KOPT-K1 (cell line): ENCODE results near the gene MIEF1.

Experiments used
- H3K27ac ChIP-seq: fragments of 200-600 bp; sonication (generic); 2 replicates; pipeline ENCODE4 v1.5.1; 2016; ENCODE audit warnings: antibody characterized with exemption, mild to moderate bottlenecking, low read depth, low read length; ENCODE audit not compliant: poor library complexity, severe bottlenecking
- H3K36me3 ChIP-seq: fragments of 200-600 bp; sonication (generic); 2 replicates; pipeline ENCODE4 v1.5.1; 2017; ENCODE audit warnings: antibody characterized with exemption, mild to moderate bottlenecking, low read length, moderate library complexity; ENCODE audit not compliant: insufficient read depth
- H3K9me3 ChIP-seq: fragments of 200-600 bp; sonication (generic); 2 replicates; pipeline ENCODE4 v1.5.1; 2017; ENCODE audit warnings: antibody characterized with exemption, low read length, mild to moderate bottlenecking; ENCODE audit not compliant: insufficient read depth, poor library complexity, severe bottlenecking

MIEF1 gene

DNA sequence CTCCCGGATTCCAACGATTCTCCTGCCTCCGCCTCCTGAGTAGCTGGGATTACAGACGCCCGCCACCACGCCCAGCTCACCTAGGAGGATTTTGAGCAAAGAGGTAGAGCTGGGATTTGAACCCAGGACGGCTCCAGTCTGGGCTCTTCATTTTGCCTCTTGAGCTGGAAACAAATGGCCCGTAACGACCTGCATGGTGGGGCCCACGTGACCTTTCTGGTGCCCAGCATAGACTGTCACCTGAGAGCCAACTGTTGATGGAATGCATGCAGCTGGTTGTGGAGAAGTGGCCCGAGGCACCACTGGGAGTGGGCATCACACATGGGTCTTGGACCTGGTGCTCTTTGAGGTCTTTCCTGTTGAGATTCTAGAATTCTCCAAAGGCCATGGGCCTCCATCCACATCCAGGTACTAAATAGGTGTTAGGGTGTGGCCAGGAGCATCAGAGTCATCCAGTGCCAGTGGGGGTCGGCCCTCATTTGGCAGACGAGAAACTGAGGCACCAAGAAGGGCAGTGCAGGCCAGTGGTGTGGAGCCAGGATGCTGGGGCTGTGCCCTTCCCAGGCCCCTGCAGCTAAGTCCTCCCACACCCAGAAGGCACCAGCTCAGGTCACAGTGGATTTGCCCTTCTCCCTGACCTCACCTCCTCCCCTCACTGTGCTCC, 22.1 kb downstream of the MIEF1 start:
- peaks cover 73% of the 10 kb centered on the region for H3K36me3 ChIP-seq
- H3K9me3 ChIP-seq: no peaks in the 10 kb centered on the region
- H3K27ac ChIP-seq: no peak overlapping the region

DNA sequence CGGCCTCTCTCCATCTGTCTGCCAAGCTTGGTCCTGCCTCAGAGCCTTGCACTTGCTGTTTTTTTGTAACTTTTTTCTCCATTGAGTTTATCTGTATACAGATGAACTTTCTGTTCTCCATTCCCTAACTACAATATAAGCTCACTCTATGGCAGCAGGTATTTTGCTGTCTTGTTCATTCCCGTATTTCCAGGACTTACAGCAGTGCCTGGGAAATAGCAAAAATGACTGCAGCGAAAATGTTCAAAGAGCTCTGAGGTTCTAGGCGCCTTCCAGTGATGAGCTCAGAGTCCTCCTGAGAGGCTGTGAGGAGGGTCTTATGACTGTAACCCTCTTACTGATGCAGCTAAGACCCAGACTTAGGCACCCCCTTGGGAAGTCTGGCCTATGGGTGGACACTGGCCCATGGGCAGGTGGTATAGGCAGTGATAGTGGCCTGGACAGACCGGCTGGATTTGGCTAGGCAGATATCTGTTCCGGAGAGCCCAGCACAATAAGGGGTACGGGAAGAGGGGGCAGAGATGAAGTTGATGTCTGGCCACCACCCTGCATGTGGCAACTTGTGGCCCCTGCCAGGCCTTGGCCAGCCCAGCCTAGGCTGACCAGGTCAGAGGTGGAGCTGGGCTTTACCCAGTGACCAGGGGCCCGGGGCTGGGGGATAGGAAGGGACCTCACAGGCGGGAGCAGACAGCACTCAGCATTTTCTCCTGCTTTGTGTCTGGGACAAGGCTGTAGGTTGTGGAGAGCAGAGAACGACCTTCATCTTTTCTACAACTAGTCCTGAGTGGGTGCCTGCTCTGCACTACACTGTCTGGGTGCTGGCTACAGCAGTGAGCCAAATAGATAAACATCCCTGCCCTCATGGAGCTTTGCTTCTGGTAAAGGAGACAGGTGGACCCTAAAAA, 22.9 kb downstream of the MIEF1 start:
- peaks cover 81% of the 10 kb centered on the region for H3K36me3 ChIP-seq
- H3K9me3 ChIP-seq: no peaks in the 10 kb centered on the region
- no peak overlapping the region for H3K27ac ChIP-seq

- H3K9me3 ChIP-seq: no peaks in the 10 kb centered on the region
These were observed 23.5 kb downstream of the MIEF1 start for GRCh38 chr22:39525658-39525975.

GRCh38 chr22:39526736-39527171, 24.7 kb downstream of the MIEF1 start:
- Histone ChIP-seq H3K36me3 (peaks cover 84% of the 10 kb centered on the region), H3K27ac (peak overlapping the region; percentile 46), H3K9me3 (no peaks in the 10 kb centered on the region)

More at GRCh38 chr22:39525658-39525975, 23.5 kb downstream of the MIEF1 start:
- H3K36me3 ChIP-seq: peaks cover 85% of the 10 kb centered on the region
- no peak overlapping the region for H3K27ac ChIP-seq

DNA sequence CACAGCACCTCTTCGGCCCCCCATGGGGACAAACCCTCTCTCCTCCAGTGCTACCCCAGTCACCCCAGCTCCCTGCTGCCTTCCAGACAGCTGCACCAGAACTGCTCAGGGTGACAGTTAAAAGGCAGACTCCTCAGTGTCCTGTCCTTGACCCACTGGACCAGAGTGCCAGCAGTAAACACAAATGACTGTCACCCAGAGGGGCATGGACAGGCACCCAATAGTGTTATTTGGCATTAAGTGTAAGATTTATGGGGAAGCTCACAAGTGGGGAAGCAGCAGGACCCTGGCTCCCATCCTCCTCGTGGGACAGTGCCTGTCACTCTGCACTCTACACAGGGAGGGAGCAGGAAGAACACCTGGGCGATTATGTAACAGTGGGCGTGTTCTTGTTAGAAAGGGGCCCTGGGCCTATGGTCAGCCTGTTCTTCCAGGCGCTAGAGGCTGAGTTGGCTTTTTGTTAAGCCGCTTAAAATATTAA, 25.4 kb downstream of the MIEF1 start:
- peak overlapping the region; percentile 46 for H3K27ac ChIP-seq
- peaks cover 76% of the 10 kb centered on the region for H3K36me3 ChIP-seq
- no peaks in the 10 kb centered on the region for H3K9me3 ChIP-seq

- Histone ChIP-seq H3K27ac (peak overlapping the region; percentile 31), H3K36me3 (peaks cover 70% of the 10 kb centered on the region), H3K9me3 (no peaks in the 10 kb centered on the region)
These were observed 26.1 kb downstream of the MIEF1 start for GRCh38 chr22:39528080-39528661.

DNA sequence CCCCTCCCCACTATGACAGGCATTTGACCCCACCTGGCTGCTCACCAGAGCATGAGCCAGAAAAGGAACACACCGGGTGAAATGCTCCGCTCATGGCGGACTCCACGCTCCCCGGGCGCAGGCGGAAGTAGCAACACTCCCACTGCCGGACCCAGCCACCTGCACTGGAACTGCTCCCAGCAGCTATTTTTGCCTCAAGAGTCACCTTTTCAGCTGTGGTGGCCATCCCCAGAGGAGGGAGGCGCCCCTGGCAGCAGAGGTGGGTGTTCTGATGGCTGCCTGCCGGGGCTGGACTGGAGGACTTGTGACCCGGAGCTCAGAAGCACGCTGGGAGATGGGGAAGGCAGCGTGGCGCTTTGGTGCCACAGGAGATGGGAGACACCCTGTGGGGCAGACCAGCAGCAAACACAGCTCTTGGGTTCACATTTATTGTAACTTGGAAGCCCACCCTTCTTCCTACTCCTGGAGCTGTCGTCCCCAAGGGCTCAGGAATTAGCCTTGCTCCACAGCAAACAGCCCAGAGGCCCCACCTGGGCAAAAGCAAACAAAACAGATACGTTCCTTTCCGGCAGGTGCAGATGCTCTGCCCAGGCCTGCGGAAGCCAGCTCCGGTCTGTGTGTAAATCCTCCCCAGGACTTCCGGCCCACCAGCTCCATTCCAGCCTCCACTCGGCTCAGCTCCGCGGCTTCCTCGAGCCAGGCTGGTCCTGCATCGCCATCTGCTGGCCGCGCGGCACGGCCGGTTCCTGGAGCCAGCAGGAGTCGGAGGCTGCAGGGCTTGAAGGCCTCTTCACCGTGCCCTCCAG, 26.8 kb downstream of the MIEF1 start:
- peak overlapping the region; percentile 31 for H3K27ac ChIP-seq
- no peaks in the 10 kb centered on the region for H3K9me3 ChIP-seq
- H3K36me3 ChIP-seq: peaks cover 63% of the 10 kb centered on the region

DNA sequence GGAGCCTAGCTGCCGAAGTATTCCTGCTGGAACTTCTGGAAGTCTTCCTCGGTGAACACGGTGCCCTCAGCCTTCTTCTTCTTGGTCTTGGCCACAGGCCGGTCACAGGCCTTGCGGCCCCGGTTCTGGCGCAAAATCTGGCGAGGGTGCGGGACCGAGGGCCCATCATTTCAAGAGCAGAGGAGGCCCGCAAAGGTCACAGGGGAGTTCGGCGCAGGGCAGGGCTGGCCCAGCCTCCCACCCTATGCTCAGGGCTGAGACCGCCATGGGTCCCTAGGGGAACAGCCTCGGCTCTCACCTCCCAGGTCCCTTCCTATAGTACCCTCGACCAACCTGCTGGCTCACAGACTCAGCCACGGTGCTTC, 27.4 kb downstream of the MIEF1 start:
- H3K9me3 ChIP-seq: no peaks in the 10 kb centered on the region
- H3K27ac ChIP-seq: no peak overlapping the region
- peaks cover 57% of the 10 kb centered on the region for H3K36me3 ChIP-seq

GRCh38 chr22:39530116-39530515, 28.0 kb downstream of the MIEF1 start:
- Histone ChIP-seq H3K36me3 (peaks cover 50% of the 10 kb centered on the region), H3K27ac (no peak overlapping the region), H3K9me3 (no peaks in the 10 kb centered on the region)

DNA sequence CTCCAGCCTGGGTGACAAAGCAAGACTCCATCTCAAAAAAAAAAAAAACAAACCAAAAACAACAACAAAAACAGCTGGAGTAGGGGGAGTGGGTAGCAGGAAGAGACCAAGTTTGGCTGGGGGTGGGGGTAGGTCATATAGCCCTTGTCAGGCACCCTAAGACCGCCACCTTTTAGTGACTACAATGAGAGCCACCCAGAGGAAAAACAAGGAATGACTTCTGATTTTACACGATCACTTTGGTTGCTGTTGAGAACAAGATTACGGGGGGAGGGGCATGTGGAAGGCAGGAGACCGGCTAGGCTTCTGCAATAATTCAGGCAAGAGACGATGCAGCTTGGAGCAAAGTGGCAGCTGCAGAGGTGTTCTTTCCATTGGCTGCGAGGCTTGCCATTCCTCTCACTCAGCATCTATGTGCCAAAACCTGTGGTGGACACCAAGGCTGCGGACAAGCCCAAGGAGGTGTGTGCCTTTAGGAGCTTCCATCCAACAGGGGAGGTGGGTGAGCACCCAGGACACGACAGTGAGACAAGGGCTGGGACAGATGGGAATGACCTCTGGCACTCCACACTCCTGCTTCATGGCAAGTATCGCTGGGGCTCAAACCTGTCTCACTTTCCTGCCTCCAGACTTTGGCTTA, 28.7 kb downstream of the MIEF1 start:
- H3K36me3 ChIP-seq: peaks cover 44% of the 10 kb centered on the region
- no peak overlapping the region for H3K27ac ChIP-seq
- no peaks in the 10 kb centered on the region for H3K9me3 ChIP-seq

DNA sequence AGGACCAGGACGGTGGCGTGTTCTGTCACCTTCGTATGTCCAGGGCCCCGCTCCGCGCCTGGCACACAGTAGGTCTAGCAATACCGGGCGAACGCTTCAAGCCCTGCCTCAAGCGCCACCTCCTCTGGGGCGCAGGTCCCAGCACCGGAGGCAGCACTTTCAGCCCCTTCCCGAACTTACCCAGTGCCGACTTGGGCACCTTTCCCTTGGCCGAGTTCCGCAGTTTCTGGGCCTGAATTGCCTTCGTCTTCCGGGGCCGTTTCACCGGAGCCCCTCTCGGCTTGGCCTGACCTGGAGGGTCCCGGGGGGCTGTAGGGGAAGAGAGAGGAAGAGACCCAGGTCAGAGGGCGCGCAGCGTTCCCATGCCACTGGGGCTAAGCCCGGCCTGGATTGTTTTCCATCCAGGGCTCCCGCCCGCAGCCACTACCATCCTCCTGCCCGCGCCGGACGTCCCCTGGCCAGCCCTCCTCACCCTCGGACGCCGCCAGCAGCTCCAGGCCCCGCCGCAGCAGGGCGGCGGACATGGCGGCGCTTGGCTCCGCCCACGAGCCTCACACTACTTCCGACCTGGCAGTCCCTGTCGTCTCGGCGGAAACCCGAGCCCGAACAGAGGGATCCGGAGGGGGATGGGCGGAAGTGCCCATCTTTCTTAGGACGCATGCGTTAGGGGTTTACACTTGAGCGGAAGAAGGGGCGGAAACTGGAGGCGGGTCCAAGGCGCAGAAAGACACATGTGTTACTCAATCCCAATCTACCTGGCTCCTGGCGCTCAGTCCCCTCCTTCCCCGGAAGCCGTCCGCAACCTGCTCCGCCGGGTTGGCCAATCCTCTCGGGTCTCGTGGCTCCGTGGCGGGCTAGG, 30.4 kb downstream of the MIEF1 start, which contains the start of gene RPS19BP1:
RPS19BP1 (minus strand) TSS at position 534 of the 859 bp plus-strand sequence; CDS start at position 524, 10 bp downstream.
- no peaks in the 10 kb centered on the region for H3K9me3 ChIP-seq
- H3K27ac ChIP-seq: peak within 1 kb of the TSS; percentile 94
- H3K36me3 ChIP-seq: peaks cover 41% of the 10 kb centered on the region

GRCh38 chr22:39534092-39534506, 32.0 kb downstream of the MIEF1 start:
- Histone ChIP-seq H3K36me3 (peaks cover 24% of the 10 kb centered on the region), H3K27ac (peak overlapping the region; percentile 34), H3K9me3 (no peaks in the 10 kb centered on the region)

DNA sequence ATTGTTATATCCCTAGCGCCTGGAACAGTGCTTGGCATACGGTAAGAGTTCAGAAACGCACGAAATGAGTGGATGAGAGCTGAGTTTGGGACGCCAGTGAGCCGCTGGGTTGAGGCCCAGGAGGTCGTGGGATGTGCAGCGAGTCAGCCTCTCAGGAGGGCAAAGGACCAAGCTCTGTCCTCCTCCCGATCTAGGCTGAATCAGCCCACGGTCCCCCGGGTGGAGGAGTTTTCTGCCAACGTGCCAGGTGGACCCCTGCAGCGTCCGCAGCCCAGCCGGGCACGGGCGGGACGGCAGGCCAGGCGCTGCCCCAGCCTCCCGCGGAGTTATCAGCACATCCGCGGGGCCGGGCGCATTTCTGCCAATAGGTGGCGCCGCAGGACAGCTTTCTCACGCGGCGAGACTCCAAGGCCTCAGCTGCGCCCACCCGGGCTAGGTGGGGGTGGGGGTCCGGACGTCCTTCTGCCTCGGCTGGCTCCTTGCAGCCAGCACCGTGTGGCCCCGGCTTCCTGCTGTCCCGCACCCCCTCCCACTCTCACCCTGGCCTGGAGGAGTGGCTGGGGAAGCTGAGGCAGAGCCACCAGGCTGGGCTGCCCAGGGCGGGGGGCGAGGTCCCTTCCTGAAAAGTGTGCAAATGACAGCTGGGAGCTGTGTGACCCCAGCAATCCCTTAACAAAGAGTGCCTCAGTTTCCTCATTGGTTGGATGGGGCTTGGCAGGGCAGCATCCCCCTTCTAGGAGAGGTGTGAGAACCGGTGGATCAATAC, 32.7 kb downstream of the MIEF1 start:
- H3K27ac ChIP-seq: peak overlapping the region; percentile 34

More for the DNA sequence above, 32.7 kb downstream of the MIEF1 start:
- Histone ChIP-seq H3K9me3 (no peaks in the 10 kb centered on the region), H3K36me3 (peaks cover 19% of the 10 kb centered on the region)
